ENCODE results near the gene BRD2. TPM values are rescaled to one million over a fixed set of nuclear protein-coding genes. Genes with fewer than 3 reads are reported as not detected.

The BRD2 gene
- total RNA-seq, 1 experiment from 2014 or later, result 171 TPM

DNA sequence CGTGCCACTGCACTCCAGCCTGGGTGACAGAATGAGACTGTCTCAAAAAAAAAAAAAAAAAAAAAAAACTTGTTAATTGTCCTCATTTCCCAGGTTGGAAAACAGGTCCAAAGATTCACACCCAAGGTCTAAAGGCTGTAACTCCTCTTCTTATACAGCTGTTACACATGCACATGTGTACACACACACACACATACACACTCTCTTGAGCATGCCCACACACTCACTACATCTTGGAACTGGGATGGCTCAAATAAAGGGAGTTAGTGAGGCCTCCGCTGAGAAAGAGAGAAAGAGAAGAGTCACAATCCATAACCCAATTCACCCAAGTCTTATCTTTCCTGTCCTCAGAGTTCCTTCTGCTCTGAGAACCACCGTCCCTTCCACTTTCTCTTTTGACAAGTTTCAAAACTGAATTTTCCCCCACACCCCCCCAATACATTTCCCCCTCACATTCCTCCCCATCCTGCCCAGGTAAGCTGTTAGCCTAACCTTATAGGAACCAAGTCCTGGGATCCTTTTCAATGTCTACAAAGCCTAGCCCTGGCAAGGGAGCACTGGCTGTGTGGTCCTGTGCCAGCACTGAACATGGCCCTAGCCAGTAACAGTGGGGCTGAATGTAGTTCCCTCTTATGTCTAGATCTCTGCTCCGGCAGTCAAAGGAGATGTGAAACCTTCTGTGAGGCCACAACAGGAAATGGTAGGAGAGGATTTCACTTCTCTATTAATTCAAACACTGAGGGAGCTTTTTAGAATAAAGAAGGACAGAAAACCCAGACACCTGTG, 24.3 kb upstream of the BRD2 start:
- no TSS peak for BruUV-seq (replicated peaks)
- CTCF ChIA-PET, result no interaction called here

DNA sequence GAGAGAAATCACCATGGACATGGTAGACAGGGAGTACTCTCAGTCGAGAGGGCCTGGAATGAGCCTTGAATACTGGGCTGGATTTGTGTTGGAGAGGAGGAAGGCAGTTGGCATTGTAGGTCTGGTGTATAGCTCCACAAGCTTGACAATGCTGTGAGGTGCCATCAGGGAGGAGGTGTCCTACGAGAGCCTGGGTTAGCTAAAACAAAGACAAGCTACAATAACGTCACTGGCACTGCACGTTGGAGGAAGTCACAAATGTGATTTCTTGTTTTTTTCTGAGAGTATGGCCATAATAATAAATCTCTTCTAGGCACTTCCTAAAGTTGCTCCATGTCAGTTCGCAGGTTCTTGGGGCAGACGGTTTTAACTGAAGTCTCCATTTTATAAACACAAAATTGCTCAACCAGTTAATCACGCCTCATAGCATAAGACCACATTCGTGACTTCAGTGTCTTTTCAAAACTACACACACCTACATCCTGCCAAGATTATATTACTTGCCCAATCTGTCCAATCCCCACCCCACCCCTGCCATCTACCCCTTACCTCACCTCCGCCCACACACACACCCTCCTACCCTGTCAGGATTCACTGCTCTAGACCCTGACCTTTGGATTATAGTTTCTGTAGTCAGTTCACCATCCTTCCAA, 23.2 kb upstream of the BRD2 start:
- DNase-seq (no peak), ATAC-seq (no peak)
- no peaks in the 10 kb centered on the region for H3K79me2 ChIP-seq (ENCODE audit: low read length)
- H3K9me3 ChIP-seq (ENCODE audit: low read length), result 0 out of 2 replicates have a peak, but pooled peaks cover 10% of the 10 kb centered on the region
- CTCF ChIA-PET, result no interaction called here
- no peak overlapping the region for H3K9ac ChIP-seq (ENCODE audit: low read length)
- H3K4me1 ChIP-seq (ENCODE audit: insufficient read depth, low read length), result peaks cover 3% of the 10 kb centered on the region; the same call in 1 of the 2 replicates
- no peaks in the 10 kb centered on the region for H3K9me2 ChIP-seq (replicated peaks; ENCODE audit: low read length)
- no peaks in the 10 kb centered on the region for H3K27me3 ChIP-seq (ENCODE audit: low read length)
- no peak overlapping the region for H3K4me2 ChIP-seq (ENCODE audit: low read length)
- H3K4me3 ChIP-seq (ENCODE audit: low read length), result no peak overlapping the region
- BruUV-seq (replicated peaks), result no TSS peak
- H4K20me1 ChIP-seq (ENCODE audit: low read length), result no peaks in the 10 kb centered on the region
- no peaks in the 10 kb centered on the region for H3K36me3 ChIP-seq (ENCODE audit: low read depth, low read length)
- no peaks in the 10 kb centered on the region for H3F3A ChIP-seq (ENCODE audit: low read length, unreplicated experiment)
- TF ChIP-seq EZH2 (IDR thresholded peaks at IDR 0.05; ENCODE audit: low read length, unreplicated experiment), result no peak
- TF ChIP-seq, protein P1, sequence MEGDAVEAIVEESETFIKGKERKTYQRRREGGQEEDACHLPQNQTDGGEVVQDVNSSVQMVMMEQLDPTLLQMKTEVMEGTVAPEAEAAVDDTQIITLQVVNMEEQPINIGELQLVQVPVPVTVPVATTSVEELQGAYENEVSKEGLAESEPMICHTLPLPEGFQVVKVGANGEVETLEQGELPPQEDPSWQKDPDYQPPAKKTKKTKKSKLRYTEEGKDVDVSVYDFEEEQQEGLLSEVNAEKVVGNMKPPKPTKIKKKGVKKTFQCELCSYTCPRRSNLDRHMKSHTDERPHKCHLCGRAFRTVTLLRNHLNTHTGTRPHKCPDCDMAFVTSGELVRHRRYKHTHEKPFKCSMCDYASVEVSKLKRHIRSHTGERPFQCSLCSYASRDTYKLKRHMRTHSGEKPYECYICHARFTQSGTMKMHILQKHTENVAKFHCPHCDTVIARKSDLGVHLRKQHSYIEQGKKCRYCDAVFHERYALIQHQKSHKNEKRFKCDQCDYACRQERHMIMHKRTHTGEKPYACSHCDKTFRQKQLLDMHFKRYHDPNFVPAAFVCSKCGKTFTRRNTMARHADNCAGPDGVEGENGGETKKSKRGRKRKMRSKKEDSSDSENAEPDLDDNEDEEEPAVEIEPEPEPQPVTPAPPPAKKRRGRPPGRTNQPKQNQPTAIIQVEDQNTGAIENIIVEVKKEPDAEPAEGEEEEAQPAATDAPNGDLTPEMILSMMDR (conservative IDR thresholded peaks at IDR 0.05; ENCODE audit: low read depth, low read length), result no peak
- no peak for TF ChIP-seq EZH2phosphoT487 (IDR thresholded peaks at IDR 0.05; ENCODE audit: borderline replicate concordance, low read length)
- intact Hi-C loops (cut with micrococcal nuclease), result no loop called here
- H2AFZ ChIP-seq (ENCODE audit: low read length), result no peak overlapping the region
- no peak overlapping the region for H3K27ac ChIP-seq (ENCODE audit: low read length)
- POLR2A ChIA-PET (ENCODE audit: unreplicated experiment), result no interaction called here

More for the DNA sequence above, 24.3 kb upstream of the BRD2 start:
- Histone ChIP-seq H4K20me1 (ENCODE audit: low read length) (no peaks in the 10 kb centered on the region), H3K27me3 (ENCODE audit: low read length) (0 out of 2 replicates have a peak, but pooled peaks cover 5% of the 10 kb centered on the region), H3K9me3 (ENCODE audit: low read length) (0 out of 2 replicates have a peak, but pooled peaks cover 10% of the 10 kb centered on the region), H2AFZ (ENCODE audit: low read length) (no peak overlapping the region), H3K36me3 (ENCODE audit: low read depth, low read length) (no peaks in the 10 kb centered on the region), H3K4me1 (ENCODE audit: insufficient read depth, low read length) (peaks cover 3% of the 10 kb centered on the region; the same call in 1 of the 2 replicates), H3K79me2 (ENCODE audit: low read length) (no peaks in the 10 kb centered on the region), H3K27ac (ENCODE audit: low read length) (no peak overlapping the region), H3K4me2 (ENCODE audit: low read length) (no peak overlapping the region), H3K4me3 (ENCODE audit: low read length) (no peak overlapping the region), H3K9me2 (replicated peaks; ENCODE audit: low read length) (no peaks in the 10 kb centered on the region), H3F3A (ENCODE audit: low read length, unreplicated experiment) (no peaks in the 10 kb centered on the region), H3K9ac (ENCODE audit: low read length) (no peak overlapping the region)
- no peak for ATAC-seq
- POLR2A ChIA-PET (ENCODE audit: unreplicated experiment), result no interaction called here
- intact Hi-C loops (cut with micrococcal nuclease), result no loop called here
- no peak for DNase-seq
- TF ChIP-seq EZH2phosphoT487 (IDR thresholded peaks at IDR 0.05; ENCODE audit: borderline replicate concordance, low read length) (no peak), EZH2 (IDR thresholded peaks at IDR 0.05; ENCODE audit: low read length, unreplicated experiment) (no peak)
- TF ChIP-seq, protein P1 (conservative IDR thresholded peaks at IDR 0.05; ENCODE audit: low read depth, low read length), result no peak
